ENCODE results near the gene GLT1D1.

Gene GLT1D1

DNA sequence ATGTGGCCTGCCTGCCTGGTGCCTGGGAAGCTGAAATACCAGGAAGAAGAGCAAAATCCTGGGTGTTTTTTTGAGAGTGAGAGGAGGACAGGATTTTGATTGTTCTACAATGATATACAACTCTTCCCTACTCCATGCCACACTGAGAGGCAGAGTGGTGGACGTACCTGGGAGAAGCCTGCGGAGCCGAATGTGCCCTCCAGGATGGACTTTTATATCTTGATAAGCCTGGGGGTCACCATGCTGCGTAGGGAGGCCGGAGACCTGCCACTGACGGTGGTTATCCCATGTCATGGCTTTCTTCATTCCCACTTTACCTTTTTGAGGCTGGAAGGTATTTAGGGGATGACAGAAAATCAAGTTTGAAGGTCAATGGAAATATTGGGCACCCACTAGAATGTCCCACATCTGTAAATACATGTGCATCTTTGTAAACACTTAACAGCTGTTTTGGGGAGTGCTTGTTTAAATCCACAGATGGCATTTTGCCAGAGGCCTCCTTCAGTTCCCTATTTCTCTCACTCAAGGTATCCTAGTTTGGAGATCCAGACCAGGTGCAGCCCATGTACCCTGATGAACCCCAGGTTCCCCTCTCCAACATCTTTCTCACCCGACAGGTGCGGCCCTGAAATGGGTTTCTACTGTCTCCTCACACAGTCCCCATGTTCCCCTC lies 1.1 kb upstream of the GLT1D1 start:
- no peak for DNase-seq (ENCODE audit: extremely low read depth in 1 of 2, low read depth in 1 of 2)

DNA sequence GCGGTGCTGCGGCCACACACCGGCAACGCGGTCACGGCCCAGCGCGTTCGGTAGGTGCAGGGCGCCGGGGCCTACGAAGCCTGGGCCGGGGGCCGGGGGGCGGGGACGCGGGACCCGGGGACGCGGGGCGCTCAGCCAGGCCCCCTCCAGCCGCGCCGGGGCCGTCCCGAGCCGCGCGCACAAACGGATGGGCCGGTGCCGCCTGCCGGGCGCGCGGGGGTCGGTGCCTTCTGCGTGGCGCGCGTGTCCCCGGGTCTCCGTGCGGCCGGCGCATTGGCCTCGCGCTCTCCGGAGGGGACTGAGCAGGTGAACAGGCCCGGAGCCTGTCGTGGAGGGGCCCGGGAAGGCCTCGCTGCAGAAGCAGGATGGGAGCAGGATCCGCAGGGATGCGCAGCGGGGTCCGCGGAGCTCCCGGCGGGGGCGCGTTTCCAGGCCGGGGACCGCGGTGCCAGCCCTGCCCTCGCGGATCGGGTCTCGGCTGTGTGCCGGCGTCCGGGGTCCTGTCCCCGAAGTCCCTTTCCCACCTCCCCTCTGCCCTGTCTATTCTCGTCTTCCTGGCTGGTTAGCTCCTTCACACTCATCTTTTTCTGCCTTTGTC lies 421 bp downstream of the GLT1D1 start:
- no peak for DNase-seq (ENCODE audit: extremely low read depth in 1 of 2, low read depth in 1 of 2)

DNA sequence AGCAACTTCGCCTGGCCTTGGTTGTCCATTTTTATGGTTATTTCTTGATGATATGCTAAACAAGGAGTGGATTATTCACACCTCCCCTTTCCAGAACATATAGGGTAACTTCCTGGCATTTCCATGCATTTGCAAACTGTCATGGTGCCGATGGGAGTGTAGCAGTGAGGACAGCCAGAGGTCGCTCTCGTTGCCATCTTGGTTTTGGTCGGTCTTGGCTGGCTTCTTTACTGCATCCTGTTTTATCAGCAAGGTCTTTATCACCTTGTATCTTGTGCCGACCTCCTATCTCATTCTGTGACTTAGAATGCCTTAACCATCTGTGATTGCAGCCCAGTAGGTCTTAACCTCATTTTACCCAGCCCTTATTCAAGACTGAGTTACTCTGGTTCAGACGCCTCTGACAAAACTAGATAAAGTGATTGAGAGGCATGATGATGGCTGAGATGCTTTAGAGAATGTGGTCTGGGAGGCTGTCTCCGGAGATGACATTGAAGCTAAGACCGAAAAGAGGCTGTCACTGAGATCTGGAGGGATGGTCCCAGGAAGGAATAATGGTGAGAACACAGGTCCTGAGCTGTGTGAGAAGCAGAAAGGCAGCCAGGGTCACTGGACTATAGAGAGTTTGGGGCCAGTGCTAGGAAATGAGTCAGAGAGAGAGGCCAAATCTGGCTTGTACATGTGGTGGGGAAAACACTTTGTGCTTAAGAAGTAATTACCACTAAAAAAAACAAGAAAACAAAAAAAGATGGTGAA lies 2.9 kb downstream of the GLT1D1 start:
- DNase-seq (ENCODE audit: extremely low read depth in 1 of 2, low read depth in 1 of 2) = no peak

DNA sequence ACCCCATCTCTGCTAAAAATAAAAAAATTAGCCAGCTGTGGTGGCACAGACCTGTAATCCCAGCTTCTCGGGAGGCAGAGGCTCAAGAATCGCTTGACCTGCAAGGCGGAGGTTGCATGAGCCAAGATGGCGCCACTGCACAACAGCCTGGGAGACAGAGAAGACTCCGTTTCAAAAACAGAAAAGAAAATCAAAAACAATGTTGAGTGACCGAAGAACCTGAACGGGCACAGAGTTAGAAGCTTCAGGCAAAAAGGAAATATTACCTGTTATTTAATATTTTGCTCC lies 3.5 kb downstream of the GLT1D1 start:
- DNase-seq (ENCODE audit: extremely low read depth in 1 of 2, low read depth in 1 of 2) = no peak

DNA sequence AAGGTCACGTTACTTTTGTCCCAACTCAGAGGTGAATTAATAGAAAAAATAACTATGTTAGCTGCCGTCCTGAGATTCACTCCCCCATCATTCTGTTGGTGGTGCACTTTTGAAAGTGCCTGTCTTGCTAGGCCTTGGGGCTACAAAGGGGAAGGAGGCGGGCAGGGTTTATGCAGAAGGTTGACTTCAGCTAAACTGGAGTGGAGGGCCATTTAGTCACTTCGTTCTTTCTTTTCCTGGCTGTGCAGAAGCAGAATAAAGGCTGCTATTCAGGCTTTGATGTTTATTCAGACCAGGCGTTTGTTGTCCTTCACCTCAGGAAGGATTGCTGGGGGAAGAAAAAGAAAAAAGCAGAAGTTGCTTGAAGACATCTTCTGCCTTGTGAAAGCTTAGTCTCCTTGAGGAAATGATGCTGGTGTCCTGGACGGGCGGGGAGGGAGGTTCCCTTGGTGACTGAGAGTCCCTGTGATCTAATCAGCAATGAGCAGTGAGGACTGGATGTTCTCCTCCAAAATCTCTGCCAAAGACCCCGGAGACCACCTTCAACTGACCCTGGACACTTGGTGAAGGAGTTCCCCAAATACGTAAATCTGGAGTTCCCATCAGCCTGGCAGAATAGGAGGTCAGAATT lies 4.0 kb downstream of the GLT1D1 start:
- no peak for DNase-seq (ENCODE audit: extremely low read depth in 1 of 2, low read depth in 1 of 2)

DNA sequence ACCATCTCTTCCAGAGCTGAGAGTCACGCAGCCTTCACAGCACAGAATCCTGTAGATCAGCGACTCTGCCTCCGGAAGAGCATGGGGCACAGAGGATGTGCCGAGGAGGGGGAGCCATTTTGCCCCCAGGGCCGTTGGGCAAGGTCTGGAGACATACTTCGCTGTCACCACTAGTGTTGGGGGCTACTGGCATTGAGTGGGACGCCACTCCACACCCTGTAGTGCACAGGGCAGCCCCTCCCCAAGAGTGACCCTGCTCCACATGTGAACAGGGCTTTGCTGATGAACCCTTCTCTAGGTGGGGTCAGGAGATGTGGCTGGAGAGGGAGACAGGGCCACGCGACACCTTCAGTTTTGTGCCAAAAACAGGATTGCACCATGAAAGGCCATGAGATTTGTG lies 6.0 kb downstream of the GLT1D1 start:
- DNase-seq (ENCODE audit: extremely low read depth in 1 of 2, low read depth in 1 of 2) = no peak

DNA sequence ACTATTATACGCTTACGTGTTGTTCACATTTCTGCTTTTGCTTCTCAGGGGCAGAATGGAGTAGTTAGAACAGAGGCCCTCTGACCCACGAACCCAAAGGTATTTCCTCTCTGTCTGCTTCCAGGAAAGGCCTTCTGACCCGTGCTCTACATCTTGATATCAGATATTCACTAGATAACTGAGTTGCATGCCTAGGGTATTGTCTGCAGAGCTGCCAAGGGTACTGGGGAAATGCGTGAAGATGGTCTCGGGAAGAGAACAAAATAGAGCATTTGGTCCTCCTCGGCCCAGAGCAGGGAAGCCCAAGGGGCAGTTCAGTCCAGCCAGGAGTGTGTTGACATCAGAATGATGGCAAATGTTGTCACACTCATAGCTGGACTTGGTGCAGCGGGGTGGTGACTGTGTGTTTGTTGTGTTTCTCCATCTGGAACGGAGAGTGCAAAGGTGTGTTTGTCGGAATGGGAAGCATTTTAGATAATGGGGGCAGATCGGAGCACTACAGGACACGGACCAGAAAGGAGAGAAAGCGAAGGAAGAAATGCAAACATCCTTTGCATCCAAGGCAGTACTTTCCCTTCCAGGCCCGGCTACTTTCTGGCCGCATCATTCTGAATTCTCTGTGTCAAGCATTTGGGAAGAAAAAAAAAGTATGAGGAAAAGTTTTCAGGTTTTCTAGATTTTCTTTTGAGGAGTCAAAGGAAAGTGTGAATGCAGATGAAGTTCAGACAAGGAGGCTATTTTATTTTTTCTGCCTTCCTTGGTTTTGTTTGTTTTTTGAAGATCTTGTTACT lies 8.1 kb downstream of the GLT1D1 start:
- DNase-seq (ENCODE audit: extremely low read depth in 1 of 2, low read depth in 1 of 2) = no peak

DNA sequence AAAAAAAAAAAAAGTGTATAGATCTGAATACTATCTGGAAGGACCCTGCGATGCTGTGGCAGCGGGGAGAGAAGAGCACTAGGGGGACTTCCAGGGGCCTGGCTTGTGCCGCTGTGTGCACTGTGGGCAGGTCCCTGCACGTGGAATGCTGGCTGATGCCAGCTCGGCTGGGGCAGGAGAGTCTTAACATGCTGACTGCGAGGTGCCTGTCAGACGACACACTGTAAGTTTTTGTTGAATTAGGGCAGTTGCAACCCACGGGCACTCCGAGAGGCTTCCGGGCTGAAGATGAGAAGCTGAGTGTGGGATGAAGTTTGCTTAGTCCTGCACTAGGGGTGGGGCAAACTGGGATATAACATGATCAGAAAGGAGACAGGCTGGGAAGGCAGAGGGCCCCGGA lies 10.7 kb downstream of the GLT1D1 start:
- DNase-seq (ENCODE audit: extremely low read depth in 1 of 2, low read depth in 1 of 2) = no peak

DNA sequence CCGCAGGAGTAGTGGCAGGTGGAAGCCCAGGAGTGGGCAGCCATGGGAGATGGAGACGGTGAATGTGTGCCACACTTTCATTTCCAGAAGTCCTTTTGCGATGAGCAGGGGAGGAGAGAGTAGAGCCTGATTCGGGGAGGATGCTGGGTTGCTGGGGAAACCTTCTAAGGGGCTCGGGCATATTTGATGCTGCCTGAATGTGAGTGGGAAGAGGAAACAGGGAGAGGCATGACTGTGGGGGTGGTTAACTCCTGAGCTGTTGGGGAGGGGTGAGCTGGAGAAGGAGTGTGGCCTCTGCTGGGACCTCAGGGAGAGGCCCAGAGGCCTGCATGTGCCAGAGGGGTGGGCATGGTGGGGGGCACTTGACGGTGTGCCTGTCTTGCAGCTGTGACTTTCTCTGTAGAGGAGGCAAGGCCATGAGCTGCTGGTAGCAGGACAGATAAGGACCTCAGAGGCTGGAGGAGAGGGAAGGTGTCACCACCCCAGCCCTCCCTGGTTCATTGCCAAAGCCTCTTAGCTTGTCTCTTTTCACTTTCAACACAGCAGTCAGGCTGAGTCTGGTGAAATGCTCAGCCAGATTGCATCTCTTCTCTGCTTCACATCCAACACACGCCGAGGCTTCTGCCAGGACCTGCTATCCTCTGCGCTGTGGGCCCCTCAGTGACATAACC lies 11.4 kb downstream of the GLT1D1 start:
- DNase-seq (ENCODE audit: extremely low read depth in 1 of 2, low read depth in 1 of 2) = no peak

DNA sequence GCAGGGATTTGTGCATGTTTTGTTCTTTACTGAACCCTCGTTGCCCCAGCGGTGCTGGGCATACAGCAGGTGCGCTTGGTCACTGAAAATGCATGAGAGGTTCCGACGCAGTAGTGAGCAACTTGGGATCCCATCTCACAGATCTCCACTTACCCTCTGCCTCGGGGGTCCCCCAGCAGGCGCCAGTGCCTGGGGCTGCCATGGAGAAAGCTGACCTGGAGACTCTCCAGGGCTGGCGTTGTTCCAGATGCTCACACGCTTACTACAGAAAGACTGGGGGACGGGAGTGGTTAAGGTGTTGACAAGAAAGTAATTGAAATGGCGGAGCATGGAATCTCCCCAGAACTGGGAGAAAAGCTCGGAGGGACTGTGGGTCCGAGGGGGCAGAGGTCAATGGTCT lies 14.2 kb downstream of the GLT1D1 start:
- no peak for DNase-seq (ENCODE audit: extremely low read depth in 1 of 2, low read depth in 1 of 2)

DNA sequence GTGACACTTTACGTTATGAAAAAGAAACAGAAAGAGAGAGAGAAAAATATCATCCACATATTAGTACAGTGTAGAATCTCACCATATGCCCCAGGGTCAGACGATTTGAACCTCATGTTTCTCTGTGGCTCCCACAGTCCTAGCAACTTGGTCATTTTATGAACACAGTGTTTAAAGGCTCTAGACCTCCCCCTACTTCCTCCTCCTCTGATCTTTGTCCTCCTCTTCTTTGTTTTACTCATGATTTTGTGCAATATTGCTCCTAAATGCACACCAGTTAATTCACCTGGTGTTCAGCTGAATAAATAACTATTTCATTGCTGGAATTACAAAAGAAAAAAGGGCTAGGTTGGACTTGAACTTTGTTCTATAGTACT lies 18.2 kb downstream of the GLT1D1 start:
- no peak for DNase-seq (ENCODE audit: extremely low read depth in 1 of 2, low read depth in 1 of 2)

DNA sequence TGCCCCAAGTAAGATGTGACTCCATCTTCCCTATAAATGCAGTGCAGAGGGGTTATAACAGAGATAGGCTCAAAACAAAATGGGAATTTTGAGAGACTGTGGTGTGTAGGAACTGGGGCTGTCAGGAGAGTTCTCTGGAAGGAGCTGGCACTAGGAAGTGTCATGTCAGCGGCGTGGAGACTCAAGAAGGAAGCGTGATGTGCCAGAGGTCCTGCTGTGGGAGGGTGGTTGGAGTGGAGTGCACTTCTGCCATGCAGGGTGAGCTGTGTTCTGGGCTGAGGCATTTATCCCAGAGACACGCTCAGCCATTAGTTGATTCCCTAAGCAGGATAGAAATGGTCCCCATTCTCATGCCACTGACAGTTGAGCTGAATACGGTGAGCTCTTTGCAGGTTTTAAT lies 19.0 kb downstream of the GLT1D1 start:
- DNase-seq (ENCODE audit: extremely low read depth in 1 of 2, low read depth in 1 of 2) = no peak

DNA sequence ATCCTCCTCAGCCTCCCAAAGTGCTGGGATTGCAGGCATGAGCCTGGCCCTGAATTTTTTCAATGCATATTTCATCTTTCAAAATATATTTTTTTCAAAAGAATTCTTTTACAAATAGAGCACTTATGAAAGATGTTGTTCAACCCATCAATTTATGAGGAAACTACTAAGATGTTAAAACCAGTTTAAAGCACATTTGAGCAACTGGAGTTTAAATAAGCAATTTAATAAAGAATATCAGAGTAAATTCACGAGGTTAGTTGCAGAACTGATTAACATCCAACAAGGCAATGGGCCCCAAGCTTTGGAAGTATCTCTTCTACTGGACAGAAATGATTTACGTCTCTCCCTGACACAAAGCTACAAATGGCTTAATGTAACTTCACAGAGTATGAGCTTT lies 23.3 kb downstream of the GLT1D1 start:
- no peak for DNase-seq (ENCODE audit: extremely low read depth in 1 of 2, low read depth in 1 of 2)

DNA sequence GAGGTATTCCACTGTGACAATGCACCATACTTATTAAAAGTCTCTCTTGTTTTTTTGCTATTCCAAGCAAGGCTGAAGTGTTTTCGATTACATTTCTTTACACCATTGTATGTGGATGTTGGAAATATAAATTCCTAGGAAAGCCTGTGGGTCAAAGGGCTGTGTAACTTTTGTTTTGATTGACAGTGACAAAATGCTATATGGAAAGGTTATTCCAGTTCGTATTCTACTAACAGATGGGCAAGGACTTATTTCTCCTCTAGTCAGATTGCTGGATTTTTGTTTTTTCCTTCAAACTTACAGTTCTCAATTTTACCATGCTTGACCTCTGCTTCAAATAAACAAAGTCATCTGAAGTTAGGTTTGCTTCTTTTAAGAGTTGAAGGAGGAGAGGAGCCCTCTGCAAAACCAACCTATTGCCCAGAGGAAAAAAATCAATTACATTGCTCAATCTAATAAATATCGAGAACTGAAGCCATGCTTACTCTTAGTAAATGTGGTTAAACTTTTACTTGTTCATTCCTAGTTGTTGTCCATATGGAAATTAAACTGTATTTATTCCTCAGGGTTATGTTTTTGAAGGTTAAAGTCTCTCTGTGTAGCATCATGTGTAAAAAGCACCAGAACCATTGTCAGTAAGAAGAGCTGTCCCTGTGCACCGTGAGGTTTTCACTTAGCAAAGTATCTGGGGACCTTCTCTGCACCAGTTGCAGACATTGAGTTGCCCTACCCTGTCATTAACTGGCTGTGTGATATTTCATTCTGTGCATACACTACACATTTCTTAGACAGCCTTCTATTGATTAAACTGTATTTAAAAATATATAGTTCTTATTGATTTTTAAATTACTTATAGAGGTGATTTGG lies 26.9 kb downstream of the GLT1D1 start:
- no peak for DNase-seq (ENCODE audit: extremely low read depth in 1 of 2, low read depth in 1 of 2)

DNA sequence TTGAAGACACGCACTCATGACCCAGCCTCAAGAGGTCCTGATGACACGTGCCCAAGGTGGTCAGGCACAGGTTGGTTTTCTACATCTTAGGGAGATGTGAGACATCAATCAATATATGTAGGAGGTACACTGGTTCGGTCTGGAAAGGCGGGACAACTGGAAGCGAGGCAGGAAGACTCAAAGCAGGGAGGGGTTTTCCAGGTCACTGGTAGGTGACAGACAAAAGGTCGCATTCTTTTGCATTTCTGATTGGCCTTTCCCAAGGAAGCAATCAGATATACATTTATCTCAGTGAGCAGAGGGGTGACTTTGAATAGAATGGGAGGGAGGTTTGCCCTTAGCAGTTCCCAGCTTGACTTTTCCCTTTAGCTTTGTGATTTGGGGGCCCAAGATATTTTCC lies 38.6 kb downstream of the GLT1D1 start:
- DNase-seq (ENCODE audit: extremely low read depth in 1 of 2, low read depth in 1 of 2) = no peak

DNA sequence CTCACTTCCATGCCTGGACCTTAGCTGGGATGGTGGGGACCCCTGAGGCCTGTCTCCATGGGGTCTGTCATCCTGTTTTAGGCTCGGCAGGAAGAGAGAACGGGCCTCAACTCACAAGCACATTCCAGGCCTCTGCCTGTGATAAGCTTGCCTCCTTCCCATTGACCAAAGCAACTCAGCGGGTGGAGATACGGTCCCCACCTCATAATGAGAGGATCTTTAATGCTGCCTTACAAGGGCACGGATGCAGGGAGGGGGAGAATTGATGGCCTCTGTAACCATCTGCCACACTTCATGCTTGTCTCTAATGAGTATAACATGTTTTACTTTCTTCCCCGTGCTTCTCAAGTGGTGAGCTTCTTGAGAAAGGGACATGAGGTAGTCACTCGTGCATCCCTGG lies 50.0 kb downstream of the GLT1D1 start:
- DNase-seq (ENCODE audit: extremely low read depth in 1 of 2, low read depth in 1 of 2) = no peak

DNA sequence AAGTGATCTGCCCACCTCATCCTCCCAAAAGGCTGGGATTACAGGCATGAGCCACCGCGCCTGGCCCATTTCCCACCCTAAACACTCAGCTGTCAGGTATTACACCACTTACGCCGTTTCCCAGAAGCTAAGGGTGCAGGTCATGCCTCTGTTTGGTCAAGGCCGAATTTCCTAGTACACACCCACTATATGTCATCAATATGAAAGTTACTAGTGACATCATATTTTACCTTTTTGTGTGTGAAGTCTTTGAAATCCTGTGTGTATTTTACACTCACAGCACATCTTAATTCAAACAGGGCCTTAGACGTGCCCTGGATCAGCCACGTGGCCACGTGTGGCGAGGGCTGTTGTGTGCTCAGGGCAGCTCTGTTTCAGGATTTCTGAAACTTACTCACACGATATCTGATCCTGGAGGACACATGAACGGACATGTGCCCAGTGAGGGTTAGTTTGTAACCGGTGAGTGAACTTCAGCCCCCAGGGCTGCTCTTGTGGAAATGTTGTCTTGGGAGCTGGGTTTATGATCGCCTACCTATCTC lies 51.8 kb downstream of the GLT1D1 start:
- DNase-seq (ENCODE audit: extremely low read depth in 1 of 2, low read depth in 1 of 2) = no peak

DNA sequence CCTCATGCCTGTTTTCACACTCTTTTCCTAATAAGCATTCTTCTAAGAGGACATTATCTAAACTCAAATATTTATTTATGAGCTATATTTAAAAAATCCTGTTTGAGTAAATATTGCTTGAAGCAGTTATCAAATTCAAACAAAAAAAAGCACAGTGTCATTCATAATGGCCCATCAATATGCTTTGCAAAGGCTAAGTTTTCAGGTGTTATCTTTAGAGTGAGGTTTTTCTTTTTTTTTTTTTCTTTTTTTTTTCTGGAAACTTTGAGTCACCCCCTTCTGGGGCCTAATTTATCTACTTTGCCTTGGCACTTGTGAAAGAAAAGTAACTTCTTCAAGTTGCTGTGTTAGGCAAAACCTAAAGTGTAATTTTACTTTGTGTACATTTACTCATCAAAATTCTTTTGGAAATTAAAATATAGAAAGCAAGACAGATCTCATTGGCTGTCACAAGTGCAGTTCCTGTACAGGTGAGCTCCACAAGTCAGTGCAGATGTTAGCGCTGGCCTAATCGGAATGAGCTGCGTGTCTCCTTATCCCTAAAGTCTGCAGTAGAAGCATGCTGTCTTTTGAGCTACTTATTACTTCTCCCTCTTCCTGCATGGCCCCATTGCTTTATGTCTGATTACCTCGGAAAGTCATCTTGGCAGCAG lies 53.3 kb downstream of the GLT1D1 start:
- DNase-seq (ENCODE audit: extremely low read depth in 1 of 2, low read depth in 1 of 2) = no peak

DNA sequence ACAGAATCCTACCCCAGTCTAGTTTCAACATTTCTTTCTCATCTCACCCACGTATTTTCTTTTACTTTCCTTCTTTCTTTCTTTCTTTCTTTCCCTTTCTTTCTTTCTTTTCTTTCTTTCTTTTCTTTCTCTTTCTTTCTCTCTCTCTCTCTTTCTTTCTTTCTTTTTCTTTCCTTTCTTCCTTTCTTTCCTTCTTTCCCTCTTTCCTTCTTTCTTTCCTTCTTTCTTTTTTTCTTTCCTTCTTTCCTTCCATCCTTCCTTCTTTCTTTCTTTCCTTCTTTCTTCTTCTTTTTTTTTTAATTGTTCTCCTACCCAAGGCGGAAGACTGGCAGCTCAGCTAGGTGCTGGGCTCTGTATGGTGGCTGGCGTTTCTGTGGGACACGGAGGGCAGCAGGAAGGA lies 55.0 kb downstream of the GLT1D1 start:
- no peak for DNase-seq (ENCODE audit: extremely low read depth in 1 of 2, low read depth in 1 of 2)
